Astrocyte of the spinal cord (primary cell): ENCODE results near the gene PRDM16.

Experiments used
- DNase-seq: peaks from one replicate; pipeline ENCODE4 v3.0.0; 2011; ENCODE audit warnings: low read depth, low spot score
- H3K4me3 ChIP-seq: 2 replicates; pipeline ENCODE4 v1.5.1; 2011; ENCODE audit warnings: low read depth, mild to moderate bottlenecking, low read length, moderate library complexity
- CTCF ChIP-seq: IDR thresholded peaks from 2 replicates; pipeline ENCODE4 v1.5.1; 2012; ENCODE audit warnings: low read depth, mild to moderate bottlenecking, low read length, inconsistent platforms
- in situ Hi-C: cut with HindIII; loops from 2 replicates; pipeline ENCODE4 v1.10.0; 2017; ENCODE audit warnings: low sequenced_read_pairs

PRDM16 gene

DNA sequence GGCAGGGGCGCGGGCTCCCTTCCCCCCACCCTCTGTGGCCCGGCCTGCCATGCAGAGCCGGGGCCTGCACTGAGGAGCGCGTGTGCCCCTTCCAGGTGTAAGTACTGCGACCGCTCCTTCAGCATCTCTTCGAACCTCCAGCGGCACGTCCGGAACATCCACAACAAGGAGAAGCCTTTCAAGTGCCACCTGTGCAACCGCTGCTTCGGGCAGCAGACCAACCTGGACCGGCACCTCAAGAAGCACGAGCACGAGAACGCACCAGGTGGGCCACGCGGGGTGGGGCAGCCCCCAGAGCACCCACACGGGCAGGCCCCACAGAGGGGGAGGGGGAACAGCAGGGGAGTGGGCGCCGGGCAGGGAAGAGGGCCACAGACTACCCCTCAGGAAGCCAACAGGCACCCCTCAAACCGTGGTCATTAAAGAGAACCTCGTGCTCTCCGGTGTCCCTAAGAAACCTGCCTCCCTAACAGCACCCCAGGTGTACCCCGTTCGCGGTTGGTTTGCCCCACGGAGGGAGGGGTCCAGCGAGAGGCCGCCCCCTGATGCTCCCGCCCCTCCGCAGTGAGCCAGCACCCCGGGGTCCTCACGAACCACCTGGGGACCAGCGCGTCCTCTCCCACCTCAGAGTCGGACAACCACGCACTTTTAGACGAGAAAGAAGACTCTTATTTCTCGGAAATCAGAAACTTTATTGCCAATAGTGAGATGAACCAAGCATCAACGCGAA is 356.6 kb downstream of the PRDM16 start:
- DNase-seq = no peak
- H3K4me3 ChIP-seq = no peak overlapping the region
- in situ Hi-C loops = no loop called here
- no peak for TF ChIP-seq CTCF

DNA sequence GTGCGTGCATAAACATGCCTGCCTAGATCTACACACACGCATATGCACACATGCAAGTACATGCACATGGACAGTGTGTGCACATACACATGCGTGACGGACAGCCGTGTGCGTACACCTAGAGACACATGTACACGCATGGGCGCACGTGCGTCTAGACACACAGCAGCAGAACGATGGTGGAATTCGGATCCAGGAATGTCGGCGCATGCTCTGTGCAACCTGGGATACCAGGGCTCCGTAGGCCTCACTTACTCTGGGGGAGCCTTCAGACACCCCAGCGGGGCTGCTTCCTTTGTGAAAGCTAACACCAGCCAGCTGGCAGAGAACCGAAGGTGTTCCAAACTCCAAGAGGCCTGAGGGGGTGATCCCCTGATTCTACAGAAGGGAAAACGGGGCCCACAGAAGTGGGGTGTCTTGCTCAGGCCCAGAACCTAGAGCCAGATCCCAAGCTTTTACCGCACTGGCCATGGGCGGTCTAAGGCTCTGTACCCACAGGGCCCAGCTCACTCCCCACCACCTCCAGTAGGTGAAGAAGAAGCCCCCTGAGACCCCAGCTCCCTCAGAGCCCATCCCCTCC is 358.0 kb downstream of the PRDM16 start:
- H3K4me3 ChIP-seq = no peak overlapping the region
- TF ChIP-seq CTCF = no peak

DNA sequence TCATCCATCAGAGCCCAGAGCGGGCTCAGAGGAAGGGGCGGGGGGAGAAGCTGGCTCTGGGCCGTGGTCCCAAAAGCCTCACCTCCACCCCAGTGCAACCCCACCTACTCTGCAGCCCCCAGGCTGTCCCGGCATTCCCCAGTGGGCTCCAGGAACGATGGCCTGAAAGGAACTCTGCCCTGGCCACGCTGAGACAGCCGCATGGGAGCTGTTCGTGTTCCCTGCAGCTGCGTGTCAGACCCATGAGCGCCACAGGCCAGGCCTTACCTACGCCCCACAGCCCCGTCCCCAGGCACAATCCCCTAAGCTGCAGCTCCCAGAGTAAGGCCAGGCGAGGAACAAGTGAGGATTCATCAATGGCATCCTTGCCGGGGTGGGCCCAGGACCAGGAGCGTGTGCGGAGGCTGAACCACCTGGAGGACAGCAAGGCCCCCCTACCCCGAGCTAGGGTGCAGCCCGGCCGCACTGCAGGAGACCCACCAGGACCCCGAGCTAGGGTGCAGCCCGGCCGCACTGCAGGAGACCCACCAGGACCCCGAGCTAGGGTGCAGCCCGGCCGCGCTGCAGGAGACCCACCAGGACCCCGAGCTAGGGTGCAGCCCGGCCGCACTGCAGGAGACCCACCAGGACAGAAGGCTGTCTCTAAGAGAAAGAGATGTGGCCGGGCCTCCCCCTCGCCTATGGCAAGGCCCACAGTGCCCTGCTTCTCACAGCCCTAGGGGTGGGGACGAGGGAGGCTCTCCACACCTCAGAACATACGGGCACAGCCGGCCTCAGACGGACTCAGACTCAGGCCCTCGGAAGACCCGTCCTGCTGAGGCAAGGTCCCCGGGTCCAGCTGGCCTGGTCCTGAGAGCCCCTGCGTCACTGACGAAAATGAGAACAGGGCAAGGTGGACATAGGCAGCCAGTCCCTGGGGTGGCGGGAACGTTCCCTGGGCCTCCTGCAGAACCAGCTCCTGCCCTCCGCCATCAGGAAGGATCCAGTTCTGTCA is 359.0 kb downstream of the PRDM16 start:
- TF ChIP-seq CTCF = no peak
- no peak overlapping the region for H3K4me3 ChIP-seq
- no peak for DNase-seq
- in situ Hi-C loops = no loop called here

More for the DNA sequence above, 358.0 kb downstream of the PRDM16 start:
- no peak for DNase-seq
- in situ Hi-C loops = no loop called here

DNA sequence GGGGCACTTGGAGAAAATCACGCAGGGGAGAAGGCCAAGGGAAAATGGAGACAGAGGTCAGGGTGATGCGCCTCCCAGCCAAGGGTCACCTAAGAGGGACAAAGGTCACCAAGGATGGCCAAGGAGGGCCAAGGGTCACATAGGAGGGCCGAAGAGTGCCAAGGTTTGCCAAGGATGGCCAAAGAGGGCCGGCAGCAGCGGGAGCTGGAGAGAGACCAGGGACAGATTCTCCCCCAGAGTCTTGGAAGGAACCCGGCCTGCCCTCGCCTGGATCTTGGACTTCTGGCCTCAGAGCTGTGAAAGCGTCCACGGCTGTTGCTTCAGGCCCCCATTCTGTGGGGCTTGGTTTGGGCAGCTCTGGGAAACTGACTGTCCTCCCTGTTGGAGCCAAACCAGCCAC is 359.9 kb downstream of the PRDM16 start:
- in situ Hi-C loops = no loop called here
- TF ChIP-seq CTCF = no peak

GRCh38 chr1:3429320-3429719 is 360.3 kb downstream of the PRDM16 start:
- DNase-seq = no peak
- in situ Hi-C loops = no loop called here
- no peak for TF ChIP-seq CTCF
- no peak overlapping the region for H3K4me3 ChIP-seq

More for the DNA sequence above, 359.9 kb downstream of the PRDM16 start:
- no peak overlapping the region for H3K4me3 ChIP-seq
- no peak for DNase-seq

GRCh38 chr1:3429766-3430165 is 360.8 kb downstream of the PRDM16 start:
- in situ Hi-C loops = no loop called here
- DNase-seq = no peak
- no peak for TF ChIP-seq CTCF
- no peak overlapping the region for H3K4me3 ChIP-seq
